ENCODE data around the gene CEMIP.

- TF ChIP-seq, protein P1, sequence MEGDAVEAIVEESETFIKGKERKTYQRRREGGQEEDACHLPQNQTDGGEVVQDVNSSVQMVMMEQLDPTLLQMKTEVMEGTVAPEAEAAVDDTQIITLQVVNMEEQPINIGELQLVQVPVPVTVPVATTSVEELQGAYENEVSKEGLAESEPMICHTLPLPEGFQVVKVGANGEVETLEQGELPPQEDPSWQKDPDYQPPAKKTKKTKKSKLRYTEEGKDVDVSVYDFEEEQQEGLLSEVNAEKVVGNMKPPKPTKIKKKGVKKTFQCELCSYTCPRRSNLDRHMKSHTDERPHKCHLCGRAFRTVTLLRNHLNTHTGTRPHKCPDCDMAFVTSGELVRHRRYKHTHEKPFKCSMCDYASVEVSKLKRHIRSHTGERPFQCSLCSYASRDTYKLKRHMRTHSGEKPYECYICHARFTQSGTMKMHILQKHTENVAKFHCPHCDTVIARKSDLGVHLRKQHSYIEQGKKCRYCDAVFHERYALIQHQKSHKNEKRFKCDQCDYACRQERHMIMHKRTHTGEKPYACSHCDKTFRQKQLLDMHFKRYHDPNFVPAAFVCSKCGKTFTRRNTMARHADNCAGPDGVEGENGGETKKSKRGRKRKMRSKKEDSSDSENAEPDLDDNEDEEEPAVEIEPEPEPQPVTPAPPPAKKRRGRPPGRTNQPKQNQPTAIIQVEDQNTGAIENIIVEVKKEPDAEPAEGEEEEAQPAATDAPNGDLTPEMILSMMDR (IDR thresholded peaks at IDR 0.05), result no peak
- no peak for TF ChIP-seq POLR2A (IDR thresholded peaks at IDR 0.05)
Observed at GRCh38 chr15:80736560-80736959, 42.6 kb upstream of the CEMIP start.
